H9 (cell line): ENCODE data around the gene ADAMTS18. TPM values are rescaled to one million over a fixed set of nuclear protein-coding genes. Genes with fewer than 3 reads are reported as not detected.

Experiments used
- DNase-seq: peaks from one replicate; pipeline ENCODE4 v3.0.0-alpha.2; 2017
- H2AFZ ChIP-seq: one replicate; pipeline ENCODE4 v1.6.1; 2013; ENCODE audit warnings: mild to moderate bottlenecking, low read length, control low read depth, moderate library complexity
- H2AK5ac ChIP-seq: 2 replicates; pipeline ENCODE4 v1.6.1; 2013; ENCODE audit warnings: low read length, control low read depth, mixed read lengths; ENCODE audit not compliant: insufficient read length
- H2BK120ac ChIP-seq: one replicate; pipeline ENCODE4 v1.6.1; 2013; ENCODE audit warnings: low read depth, mild to moderate bottlenecking, low read length, control low read depth, inconsistent platforms; ENCODE audit not compliant: poor library complexity, severe bottlenecking
- H2BK12ac ChIP-seq: 2 replicates; pipeline ENCODE4 v1.6.1; 2013; ENCODE audit warnings: low read length, control low read depth, mixed read lengths, low read depth; ENCODE audit not compliant: insufficient read length
- H2BK15ac ChIP-seq: 2 replicates; pipeline ENCODE4 v1.6.1; 2013; ENCODE audit warnings: low read depth, low read length, control low read depth
- H2BK20ac ChIP-seq: one replicate; pipeline ENCODE4 v1.6.1; 2013; ENCODE audit warnings: low read depth, mild to moderate bottlenecking, low read length, control low read depth, inconsistent platforms; ENCODE audit not compliant: poor library complexity, severe bottlenecking
- H2BK5ac ChIP-seq: 2 replicates; pipeline ENCODE4 v1.6.1; 2013; ENCODE audit warnings: low read length, control low read depth, mixed read lengths; ENCODE audit not compliant: insufficient read length
- H3K14ac ChIP-seq: 2 replicates; pipeline ENCODE4 v1.6.1; 2013; ENCODE audit warnings: low read length, control low read depth; ENCODE audit not compliant: insufficient read depth
- H3K18ac ChIP-seq: 2 replicates; pipeline ENCODE4 v1.6.1; 2013; ENCODE audit warnings: low read depth, mild to moderate bottlenecking, mixed read lengths, low read length, control low read depth; ENCODE audit not compliant: insufficient read length
- H3K23ac ChIP-seq: 2 replicates; pipeline ENCODE4 v1.6.1; 2013; ENCODE audit warnings: low read length, control low read depth, mixed read lengths, low read depth; ENCODE audit not compliant: insufficient read length
- H3K23me2 ChIP-seq: 2 replicates; pipeline ENCODE4 v1.6.1; 2013; ENCODE audit warnings: low read depth, mild to moderate bottlenecking, mixed read lengths, low read length, control low read depth; ENCODE audit not compliant: insufficient read length, poor library complexity, severe bottlenecking
- H3K27ac ChIP-seq: 2 replicates; pipeline ENCODE4 v1.5.1; 2013; ENCODE audit warnings: low read length, control low read depth, mixed read lengths, low read depth; ENCODE audit not compliant: insufficient read length
- H3K27me3 ChIP-seq: 2 replicates; pipeline ENCODE4 v1.6.1; 2013; ENCODE audit warnings: low read length, control low read depth, inconsistent platforms; ENCODE audit not compliant: insufficient read depth
- H3K4ac ChIP-seq: 2 replicates; pipeline ENCODE4 v1.6.1; 2013; ENCODE audit warnings: low read depth, mild to moderate bottlenecking, control low read depth, inconsistent platforms, low read length, moderate library complexity
- H3K4me1 ChIP-seq: 2 replicates; pipeline ENCODE4 v1.6.1; 2013; ENCODE audit warnings: low read length, control low read depth, inconsistent platforms; ENCODE audit not compliant: insufficient read depth
- H3K4me2 ChIP-seq: 2 replicates; pipeline ENCODE4 v1.6.1; 2013; ENCODE audit warnings: low read length, control low read depth, mixed read lengths; ENCODE audit not compliant: insufficient read length, insufficient read depth
- H3K56ac ChIP-seq: 2 replicates; pipeline ENCODE4 v1.6.1; 2013; ENCODE audit warnings: low read depth, mild to moderate bottlenecking, mixed read lengths, low read length, control low read depth; ENCODE audit not compliant: insufficient read length
- H3K79me1 ChIP-seq: 2 replicates; pipeline ENCODE4 v1.6.1; 2013; ENCODE audit warnings: low read depth, mild to moderate bottlenecking, moderate library complexity, low read length, control low read depth, inconsistent platforms; ENCODE audit not compliant: insufficient read depth, poor library complexity, severe bottlenecking
- H3K79me2 ChIP-seq: 2 replicates; pipeline ENCODE4 v1.6.1; 2013; ENCODE audit warnings: low read length, control low read depth, inconsistent platforms; ENCODE audit not compliant: insufficient read depth
- H3K9ac ChIP-seq: 2 replicates; pipeline ENCODE4 v1.6.1; 2013; ENCODE audit warnings: low read length, control low read depth, mixed read lengths; ENCODE audit not compliant: insufficient read length; ENCODE audit errors: extremely low read depth
- H3K9me3 ChIP-seq: one replicate; pipeline ENCODE4 v1.6.1; 2013; ENCODE audit warnings: low read depth, low read length, inconsistent platforms; ENCODE audit not compliant: control insufficient read depth
- H3T11ph ChIP-seq: one replicate; pipeline ENCODE4 v1.6.1; 2013; ENCODE audit warnings: mild to moderate bottlenecking, low read length, control low read depth, inconsistent platforms
- H4K20me1 ChIP-seq: one replicate; pipeline ENCODE4 v1.6.1; 2013; ENCODE audit not compliant: control insufficient read depth, insufficient read length, insufficient read depth
- H4K5ac ChIP-seq: 2 replicates; pipeline ENCODE4 v1.6.1; 2013; ENCODE audit warnings: low read depth, mild to moderate bottlenecking, mixed read lengths, low read length, control low read depth; ENCODE audit not compliant: insufficient read length
- H4K8ac ChIP-seq: replicated peaks from 2 replicates; pipeline ENCODE4 v1.6.1; 2013; ENCODE audit warnings: low read length, control low read depth, mixed read lengths, low read depth; ENCODE audit not compliant: insufficient read length
- H4K91ac ChIP-seq: 2 replicates; pipeline ENCODE4 v1.6.1; 2013; ENCODE audit warnings: low read depth, mild to moderate bottlenecking, moderate library complexity, mixed read lengths, low read length, control low read depth; ENCODE audit not compliant: insufficient read length
- H3K27ac Mint-ChIP-seq, 3 experiments: 2 replicates in 2 of 3; 3 replicates in 1 of 3; pipeline ENCODE4 v1.8.0; 2020 to 2021; ENCODE audit warnings: mixed read lengths in 3 of 3, mild to moderate bottlenecking in 1 of 3, moderate library complexity in 1 of 3
- H3K27me3 Mint-ChIP-seq: 2 replicates; pipeline ENCODE4 v1.8.0; 2021; ENCODE audit warnings: low read depth, mild to moderate bottlenecking, moderate library complexity, mixed read lengths
- H3K36me3 Mint-ChIP-seq, 3 experiments: 2 replicates in 2 of 3; 3 replicates in 1 of 3; pipeline ENCODE4 v1.8.0; 2020 to 2021; ENCODE audit warnings: low read depth in 3 of 3, mixed read lengths in 3 of 3; ENCODE audit not compliant: insufficient read depth in 1 of 3
- H3K4me1 Mint-ChIP-seq, 2 experiments: 2 replicates each; pipeline ENCODE4 v1.8.0; 2020; ENCODE audit warnings: mixed read lengths in 2 of 2
- H3K4me3 Mint-ChIP-seq, 2 experiments: 2 replicates in 1 of 2; 3 replicates in 1 of 2; pipeline ENCODE4 v1.8.0; 2020 to 2021; ENCODE audit warnings: mild to moderate bottlenecking in 2 of 2, mixed read lengths in 2 of 2, moderate library complexity in 1 of 2
- H3K9me3 Mint-ChIP-seq, 2 experiments: 2 replicates in 1 of 2; 3 replicates in 1 of 2; pipeline ENCODE4 v1.8.0; 2020; ENCODE audit warnings: mild to moderate bottlenecking in 2 of 2, mixed read lengths in 2 of 2, moderate library complexity in 1 of 2
- CTCF ChIP-seq: fragments of 200-600 bp; sonication (generic); conservative IDR thresholded peaks from 3 replicates; pipeline ENCODE4 v1.8.0; 2021; ENCODE audit warnings: antibody characterized with exemption, mild to moderate bottlenecking
- WGBS: extraction: QIAGEN DNeasy Blood & Tissue Kit; methylation state at CpG from one replicate; pipeline ENCODE4 v1.1.7; 2013; ENCODE audit warnings: missing lambda C conversion rate, low lambda C conversion rate, mixed read lengths; ENCODE audit not compliant: insufficient read length; ENCODE audit errors: extremely low coverage; 5-methylcytosine and 5-hydroxymethylcytosine counted together
- total RNA-seq: library from RNA; stranded (reverse); gene quantifications from 2 replicates; pipeline ENCODE4 v1.2.1, GENCODE V29; 2021

ADAMTS18 gene
- total RNA-seq, 1 experiment from 2014 or later, result 0.07 TPM

GRCh38 chr16:77273815-77274214, 161.0 kb downstream of the ADAMTS18 start:
- Histone ChIP-seq H3K9ac (no peak overlapping the region), H3K18ac (no peak overlapping the region), H2BK15ac (no peak overlapping the region), H3K9me3 (no peaks in the 10 kb centered on the region), H3K79me1 (no peaks in the 10 kb centered on the region), H3K14ac (no peak overlapping the region), H4K8ac (no peak overlapping the region), H4K20me1 (no peaks in the 10 kb centered on the region), H3K4ac (no peak overlapping the region), H2AFZ (no peak overlapping the region), H3K27ac (no peak overlapping the region), H3K27me3 (no peaks in the 10 kb centered on the region), H3T11ph (no peak overlapping the region), H3K56ac (no peak overlapping the region), H3K79me2 (no peaks in the 10 kb centered on the region), H3K4me1 (peaks cover 3% of the 10 kb centered on the region; the same call in 1 of the 2 replicates), H3K4me2 (no peak overlapping the region), H2BK120ac (no peak overlapping the region), H2AK5ac (no peak overlapping the region), H3K23me2 (no peaks in the 10 kb centered on the region), H4K5ac (no peak overlapping the region), H3K23ac (no peak overlapping the region), H2BK5ac (no peak overlapping the region), H2BK20ac (no peak overlapping the region), H4K91ac (no peak overlapping the region), H2BK12ac (no peak overlapping the region)
- TF ChIP-seq CTCF, result no peak
- H3K4me1 Mint-ChIP-seq, result peaks cover 8 to 12% of the 10 kb centered on the region in 2 experiments
- H3K27ac Mint-ChIP-seq, result no peak overlapping the region; a peak in 1 of 7 replicates
- DNase-seq, result no peak
- peaks cover 0 to 2% (median 0%) of the 10 kb centered on the region in 3 experiments; a peak in 2 of 7 replicates for H3K36me3 Mint-ChIP-seq
- no peaks in the 10 kb centered on the region for H3K27me3 Mint-ChIP-seq
- no peak overlapping the region for H3K4me3 Mint-ChIP-seq
- H3K9me3 Mint-ChIP-seq, result peaks cover 0 to 5% of the 10 kb centered on the region in 2 experiments; a peak in 4 of 5 replicates
- no CpG with 5 or more reads among the region's 3 CpGs for WGBS
